ENCODE data around the gene ZNF827.

DNA sequence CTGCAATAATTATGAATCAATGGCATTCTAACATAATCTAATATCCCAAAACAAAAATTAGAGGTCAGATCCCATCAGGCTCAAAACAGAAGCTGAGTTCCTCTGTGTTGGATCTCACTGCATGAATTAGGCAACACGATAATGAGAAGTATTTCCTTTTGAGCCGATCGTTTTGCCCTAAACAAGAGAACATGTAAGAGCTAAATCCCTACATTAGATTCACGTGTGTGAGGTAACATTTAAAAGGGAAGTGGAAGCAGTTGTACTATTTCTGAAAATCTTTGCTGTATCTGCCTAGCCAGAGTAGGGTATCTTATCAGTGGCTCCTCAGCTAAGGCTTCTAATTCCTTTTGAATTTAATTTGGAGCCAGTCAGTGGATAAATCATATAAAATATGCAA lies 143.1 kb downstream of the ZNF827 start:
- TF ChIP-seq CTCF (conservative IDR thresholded peaks at IDR 0.05) (no peak), EZH2 (IDR thresholded peaks at IDR 0.05; ENCODE audit: low read depth) (no peak)
